Osteoblast (primary cell): ENCODE measurements around the gene CRYGN. TPM values are rescaled to one million over a fixed set of nuclear protein-coding genes. Genes with fewer than 3 reads are reported as not detected.

Experiments
- DNase-seq: peaks from one replicate; pipeline ENCODE4 v3.0.0; 2011; ENCODE audit warnings: low spot score, mixed read lengths; ENCODE audit not compliant: insufficient read length; ENCODE audit errors: missing footprints
- H2AFZ ChIP-seq: 2 replicates; pipeline ENCODE4 v1.6.0; 2011; ENCODE audit warnings: mild to moderate bottlenecking, low read length
- H3K27ac ChIP-seq: 2 replicates; pipeline ENCODE4 v1.5.1; 2011; ENCODE audit warnings: mild to moderate bottlenecking, low read depth, low read length, moderate library complexity
- H3K27me3 ChIP-seq: 2 replicates; pipeline ENCODE4 v1.6.0; 2012; ENCODE audit warnings: mild to moderate bottlenecking, control low read depth, inconsistent platforms, low read length, moderate library complexity; ENCODE audit not compliant: insufficient read depth
- H3K36me3 ChIP-seq: 2 replicates; pipeline ENCODE4 v1.5.1; 2011; ENCODE audit warnings: mild to moderate bottlenecking, low read length, control low read depth, moderate library complexity; ENCODE audit not compliant: insufficient read depth
- H3K4me1 ChIP-seq: 2 replicates; pipeline ENCODE4 v1.5.1; 2011; ENCODE audit warnings: mild to moderate bottlenecking, low read length, control low read depth, moderate library complexity; ENCODE audit not compliant: insufficient read depth
- H3K4me2 ChIP-seq: 2 replicates; pipeline ENCODE4 v1.6.0; 2011; ENCODE audit warnings: mild to moderate bottlenecking, low read length; ENCODE audit not compliant: insufficient read depth
- H3K4me3 ChIP-seq: fragments of 200-600 bp; sonication (generic); 3 replicates; pipeline ENCODE4 v1.5.1; 2012; ENCODE audit warnings: mild to moderate bottlenecking, low read length, inconsistent platforms; ENCODE audit not compliant: insufficient read depth
- H3K79me2 ChIP-seq: 2 replicates; pipeline ENCODE4 v1.6.0; 2012; ENCODE audit warnings: mild to moderate bottlenecking, low read length, control low read depth, inconsistent platforms; ENCODE audit not compliant: insufficient read depth
- H3K9me3 ChIP-seq: 2 replicates; pipeline ENCODE4 v1.5.1; 2011; ENCODE audit warnings: low read depth, low read length, control low read depth
- H4K20me1 ChIP-seq: 2 replicates; pipeline ENCODE4 v1.6.0; 2012; ENCODE audit warnings: mild to moderate bottlenecking, low read length, control low read depth; ENCODE audit not compliant: insufficient read depth
- total RNA-seq: library from RNA; depleted of rRNA; stranded (reverse); fragments of >200 nt; gene quantifications from 2 replicates; pipeline ENCODE4 v1.2.3, GENCODE V29; 2012
- TF ChIP-seq, protein P1 (sequence below): IDR thresholded peaks from 2 replicates; pipeline ENCODE4 v1.5.1; 2011; ENCODE audit warnings: mild to moderate bottlenecking, low read depth, low read length, moderate library complexity; ENCODE audit errors: extremely low read depth

CRYGN gene
- total RNA-seq, 1 donor, result 0.72 TPM

- H2AFZ ChIP-seq, result no peak overlapping the region
- H3K27me3 ChIP-seq, result no peaks in the 10 kb centered on the region
- H3K4me2 ChIP-seq, result no peak overlapping the region
- no peaks in the 10 kb centered on the region for H3K36me3 ChIP-seq
- no peak overlapping the region for H3K4me3 ChIP-seq
- H3K79me2 ChIP-seq, result no peaks in the 10 kb centered on the region
- H3K27ac ChIP-seq, result no peak overlapping the region
- H3K9me3 ChIP-seq, result no peaks in the 10 kb centered on the region
- TF ChIP-seq, protein P1, sequence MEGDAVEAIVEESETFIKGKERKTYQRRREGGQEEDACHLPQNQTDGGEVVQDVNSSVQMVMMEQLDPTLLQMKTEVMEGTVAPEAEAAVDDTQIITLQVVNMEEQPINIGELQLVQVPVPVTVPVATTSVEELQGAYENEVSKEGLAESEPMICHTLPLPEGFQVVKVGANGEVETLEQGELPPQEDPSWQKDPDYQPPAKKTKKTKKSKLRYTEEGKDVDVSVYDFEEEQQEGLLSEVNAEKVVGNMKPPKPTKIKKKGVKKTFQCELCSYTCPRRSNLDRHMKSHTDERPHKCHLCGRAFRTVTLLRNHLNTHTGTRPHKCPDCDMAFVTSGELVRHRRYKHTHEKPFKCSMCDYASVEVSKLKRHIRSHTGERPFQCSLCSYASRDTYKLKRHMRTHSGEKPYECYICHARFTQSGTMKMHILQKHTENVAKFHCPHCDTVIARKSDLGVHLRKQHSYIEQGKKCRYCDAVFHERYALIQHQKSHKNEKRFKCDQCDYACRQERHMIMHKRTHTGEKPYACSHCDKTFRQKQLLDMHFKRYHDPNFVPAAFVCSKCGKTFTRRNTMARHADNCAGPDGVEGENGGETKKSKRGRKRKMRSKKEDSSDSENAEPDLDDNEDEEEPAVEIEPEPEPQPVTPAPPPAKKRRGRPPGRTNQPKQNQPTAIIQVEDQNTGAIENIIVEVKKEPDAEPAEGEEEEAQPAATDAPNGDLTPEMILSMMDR, result no peak
- DNase-seq, result no peak
- no peaks in the 10 kb centered on the region for H3K4me1 ChIP-seq
- no peaks in the 10 kb centered on the region for H4K20me1 ChIP-seq
These were observed 10.0 kb upstream of the CRYGN start for GRCh38 chr7:151449990-151450389.

DNA sequence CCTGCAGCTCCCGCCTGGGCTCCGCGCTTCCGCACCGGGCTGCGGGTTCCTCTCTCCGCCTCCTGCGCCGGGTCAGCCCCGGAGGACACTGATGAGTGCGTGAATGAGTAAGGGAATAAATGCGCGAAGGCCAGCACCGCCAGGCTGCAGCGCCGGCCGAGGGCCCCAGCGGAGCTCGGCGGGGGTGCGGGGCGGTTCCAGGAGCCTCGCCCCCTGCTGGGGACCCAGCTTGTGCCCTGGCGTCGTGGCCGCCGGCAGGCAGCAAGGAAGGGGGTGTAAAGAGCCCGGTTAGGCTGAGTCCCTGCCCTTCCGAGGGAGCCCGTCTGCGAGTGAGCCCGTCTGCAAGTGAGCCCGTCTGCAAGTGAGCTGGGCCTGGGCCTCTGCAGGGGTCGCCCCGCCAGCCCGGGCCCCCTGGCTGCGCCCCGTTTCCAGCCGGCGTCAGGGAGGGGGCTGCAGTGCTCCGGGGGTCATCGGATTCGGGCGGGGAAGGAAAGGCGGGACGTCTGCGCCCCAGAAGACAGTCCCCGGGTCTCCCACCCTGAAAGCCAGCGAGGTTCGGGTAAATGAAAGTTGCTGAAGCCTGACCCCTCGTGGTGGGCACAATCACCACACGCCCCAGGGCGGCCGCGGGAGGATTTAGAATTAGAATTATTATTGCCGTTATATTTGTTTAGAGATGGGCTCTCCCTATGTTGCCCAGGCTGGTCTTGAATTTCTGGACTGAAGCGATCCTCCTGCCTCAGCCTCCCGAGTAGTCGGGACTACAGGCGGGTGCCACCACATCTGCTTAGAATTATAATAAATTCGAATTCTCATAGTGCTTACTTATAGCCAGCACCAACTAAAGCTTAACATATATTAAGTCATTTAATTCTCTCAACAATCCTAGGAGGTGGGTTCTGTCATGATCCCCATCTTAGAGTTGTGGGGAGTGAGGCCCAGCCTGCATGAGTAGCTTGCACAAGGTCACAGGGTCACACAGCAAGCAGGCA lies 8.6 kb upstream of the CRYGN start:
- H3K79me2 ChIP-seq, result no peaks in the 10 kb centered on the region
- peak overlapping the region; percentile 76 for H3K4me3 ChIP-seq
- DNase-seq, result peak; percentile 98
- peak overlapping the region; percentile 85 for H3K4me2 ChIP-seq
- no peak overlapping the region for H3K27ac ChIP-seq
- no peaks in the 10 kb centered on the region for H4K20me1 ChIP-seq
- no peaks in the 10 kb centered on the region for H3K36me3 ChIP-seq
- peak overlapping the region; percentile 84 for H2AFZ ChIP-seq
- H3K27me3 ChIP-seq, result no peaks in the 10 kb centered on the region
- TF ChIP-seq, protein P1, result peak; percentile 72
- no peaks in the 10 kb centered on the region for H3K4me1 ChIP-seq
- no peaks in the 10 kb centered on the region for H3K9me3 ChIP-seq

DNA sequence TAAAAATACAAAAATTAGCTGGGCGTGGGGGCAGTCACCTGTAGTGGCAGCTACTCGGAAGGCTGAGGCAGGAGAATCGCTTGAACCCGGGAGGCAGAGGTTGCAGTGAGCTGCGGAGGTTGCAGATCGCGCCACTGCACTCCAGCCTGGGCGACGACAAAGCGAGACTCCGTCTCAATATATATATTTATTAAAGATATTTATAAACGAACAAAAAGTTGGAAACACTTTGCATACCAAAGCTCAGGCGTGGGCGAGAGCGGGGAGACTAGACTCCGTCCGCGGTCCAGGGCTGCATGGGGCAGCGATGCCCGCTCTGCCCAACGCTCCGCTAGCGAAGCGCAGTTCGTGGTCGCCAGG lies 7.9 kb upstream of the CRYGN start:
- H3K4me3 ChIP-seq, result peak overlapping the region; percentile 76
- H3K9me3 ChIP-seq, result no peaks in the 10 kb centered on the region
- H3K27me3 ChIP-seq, result no peaks in the 10 kb centered on the region
- H3K4me2 ChIP-seq, result peak overlapping the region; percentile 85
- H3K79me2 ChIP-seq, result no peaks in the 10 kb centered on the region
- H3K36me3 ChIP-seq, result no peaks in the 10 kb centered on the region
- H4K20me1 ChIP-seq, result no peaks in the 10 kb centered on the region
- no peak for DNase-seq
- H3K4me1 ChIP-seq, result no peaks in the 10 kb centered on the region
- H3K27ac ChIP-seq, result no peak overlapping the region
- H2AFZ ChIP-seq, result peak overlapping the region; percentile 84
- TF ChIP-seq, protein P1, result no peak

DNA sequence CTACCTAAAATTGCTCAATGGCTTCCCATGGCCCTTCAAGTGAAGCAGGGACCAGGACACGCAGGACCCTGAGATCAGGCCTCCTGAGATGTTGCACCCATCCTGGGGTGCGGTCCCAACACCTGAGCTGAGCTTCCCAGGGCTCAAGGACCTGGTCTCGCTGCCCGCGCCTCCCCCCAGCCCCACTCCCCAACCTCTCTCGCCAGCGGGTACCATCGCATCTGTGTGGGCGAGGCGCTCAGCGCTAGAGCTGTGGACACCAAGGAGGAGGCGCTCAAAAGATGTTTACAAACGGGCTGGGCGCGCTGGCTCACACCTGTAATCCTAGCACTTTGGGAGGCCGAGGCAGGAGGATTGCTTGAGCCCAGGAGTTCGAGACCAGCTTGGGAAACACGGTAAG lies 7.4 kb upstream of the CRYGN start:
- H3K4me2 ChIP-seq, result no peak overlapping the region
- H2AFZ ChIP-seq, result no peak overlapping the region
- H3K9me3 ChIP-seq, result no peaks in the 10 kb centered on the region
- no peak overlapping the region for H3K4me3 ChIP-seq
- no peaks in the 10 kb centered on the region for H3K36me3 ChIP-seq
- no peaks in the 10 kb centered on the region for H3K27me3 ChIP-seq
- H3K4me1 ChIP-seq, result no peaks in the 10 kb centered on the region
- H3K27ac ChIP-seq, result no peak overlapping the region
- H4K20me1 ChIP-seq, result no peaks in the 10 kb centered on the region
- TF ChIP-seq, protein P1, result no peak
- no peak for DNase-seq
- H3K79me2 ChIP-seq, result no peaks in the 10 kb centered on the region
